Measurements from ENCODE around the gene PRDM5.

The PRDM5 gene

DNA sequence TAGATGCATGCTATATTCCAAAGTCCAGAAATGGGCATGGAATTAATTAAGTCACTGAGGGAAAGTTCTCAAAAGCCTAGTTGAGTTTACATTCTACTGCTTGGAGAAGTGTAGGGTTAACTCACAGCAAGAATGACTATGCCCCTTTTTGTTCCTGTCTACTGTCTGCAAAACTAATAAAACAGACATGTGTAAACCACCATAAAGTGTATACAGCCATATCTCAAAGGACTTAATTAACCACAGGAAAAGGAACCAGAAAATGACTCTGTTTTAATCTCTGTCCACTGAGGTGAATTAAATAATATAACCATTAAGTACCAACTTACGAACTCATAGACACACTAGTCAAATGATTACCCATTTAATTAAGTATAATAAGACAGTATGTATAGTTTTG is 84.9 kb downstream of the PRDM5 start:
- ATAC-seq (replicated peaks), result no peak
- Mint-ChIP-seq H3K27ac (no peak overlapping the region), H3K36me3 (no peaks in the 10 kb centered on the region), H3K4me1 (no peaks in the 10 kb centered on the region), H3K27me3 (no peaks in the 10 kb centered on the region), H3K4me3 (no peak overlapping the region), H3K9me3 (peaks cover 2 to 8% of the 10 kb centered on the region in 2 donors)
- no peak for DNase-seq

DNA sequence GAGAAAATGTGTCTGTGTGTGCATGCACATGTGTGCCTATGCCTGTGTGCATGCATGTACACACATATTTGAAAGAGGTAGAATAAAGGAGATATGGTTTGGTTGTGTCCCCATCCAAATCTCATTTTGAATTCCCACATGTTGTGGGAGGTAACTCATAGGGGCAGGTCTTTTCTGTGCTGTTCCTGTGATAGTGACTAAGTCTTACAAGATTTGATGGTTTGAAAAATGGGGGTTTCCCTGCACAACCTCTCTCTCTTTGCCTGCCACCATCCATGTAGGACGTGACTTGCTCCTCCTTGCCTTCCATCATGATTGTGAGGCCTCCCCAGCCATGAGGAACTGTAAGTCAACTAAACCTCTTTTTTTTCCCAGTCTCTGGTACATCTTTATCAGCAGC is 87.2 kb downstream of the PRDM5 start:
- H3K4me1 Mint-ChIP-seq, result no peaks in the 10 kb centered on the region
- no peak overlapping the region for H3K27ac Mint-ChIP-seq
- ATAC-seq (replicated peaks) (no peak), DNase-seq (no peak)
- no peaks in the 10 kb centered on the region for H3K27me3 Mint-ChIP-seq
- H3K4me3 Mint-ChIP-seq, result no peak overlapping the region
- H3K36me3 Mint-ChIP-seq, result no peaks in the 10 kb centered on the region
- H3K9me3 Mint-ChIP-seq, result peaks cover 2 to 8% of the 10 kb centered on the region in 2 donors

DNA sequence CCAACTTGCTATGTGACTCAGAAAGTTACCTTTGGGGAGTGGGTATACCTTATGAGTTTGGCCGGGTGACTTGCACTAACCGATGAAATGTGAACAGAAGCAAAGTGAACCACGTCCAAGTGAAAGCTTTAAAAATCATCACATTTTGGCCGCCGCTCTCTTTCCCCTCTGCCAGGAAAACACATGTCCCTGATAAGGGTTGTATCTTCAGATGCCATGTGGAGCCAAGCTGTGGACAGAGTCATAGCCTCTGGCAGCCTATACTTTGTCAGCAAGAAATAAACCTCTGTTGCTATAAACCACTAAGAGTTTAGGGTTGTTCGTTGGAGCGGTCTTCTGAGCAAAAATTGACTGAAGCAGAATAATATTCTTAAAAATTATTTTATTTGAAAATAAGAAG is 92.3 kb downstream of the PRDM5 start:
- H3K27ac Mint-ChIP-seq, result no peak overlapping the region
- no peaks in the 10 kb centered on the region for H3K4me1 Mint-ChIP-seq
- no peaks in the 10 kb centered on the region for H3K27me3 Mint-ChIP-seq
- H3K36me3 Mint-ChIP-seq, result no peaks in the 10 kb centered on the region
- no peak for DNase-seq
- H3K4me3 Mint-ChIP-seq, result no peak overlapping the region
- H3K9me3 Mint-ChIP-seq, result peaks cover 1 to 7% of the 10 kb centered on the region in 2 donors
- no peak for ATAC-seq (replicated peaks)

DNA sequence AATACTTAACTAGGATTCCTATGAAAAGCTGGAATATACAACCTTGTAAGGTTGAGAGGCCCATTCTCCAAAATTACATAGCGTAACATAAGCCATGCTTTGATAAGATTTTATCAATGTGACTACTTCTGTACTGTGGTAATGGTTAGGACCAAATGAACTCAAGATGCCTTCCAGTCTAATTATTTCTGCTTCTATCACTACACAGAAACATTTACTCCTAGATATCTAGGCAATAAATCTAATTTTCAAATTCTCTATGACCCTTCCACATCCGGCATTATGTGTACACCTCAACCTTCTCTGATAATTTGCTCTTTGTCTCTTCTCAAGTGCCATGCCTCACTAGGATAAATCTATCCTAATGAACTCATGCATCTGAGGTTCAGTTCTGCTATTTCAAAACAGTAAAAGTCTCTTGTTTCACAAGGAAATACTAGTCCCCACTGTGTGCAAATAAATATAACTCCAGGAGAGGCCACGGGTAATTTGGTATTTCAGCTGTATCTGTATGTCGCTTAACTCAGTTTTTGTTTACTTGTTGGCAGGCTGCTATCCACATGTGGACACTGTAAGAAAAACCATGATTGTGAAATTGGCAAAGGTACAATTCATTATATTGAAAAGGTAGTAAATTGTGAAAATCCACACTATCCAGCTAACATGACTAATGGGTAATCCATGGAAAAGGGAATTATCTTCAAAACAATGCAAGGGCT is 93.3 kb downstream of the PRDM5 start:
- DNase-seq (no peak), ATAC-seq (replicated peaks) (no peak)
- Mint-ChIP-seq H3K27me3 (no peaks in the 10 kb centered on the region), H3K4me3 (no peak overlapping the region), H3K36me3 (no peaks in the 10 kb centered on the region), H3K27ac (no peak overlapping the region), H3K9me3 (peaks cover 1 to 7% of the 10 kb centered on the region in 2 donors), H3K4me1 (no peaks in the 10 kb centered on the region)

DNA sequence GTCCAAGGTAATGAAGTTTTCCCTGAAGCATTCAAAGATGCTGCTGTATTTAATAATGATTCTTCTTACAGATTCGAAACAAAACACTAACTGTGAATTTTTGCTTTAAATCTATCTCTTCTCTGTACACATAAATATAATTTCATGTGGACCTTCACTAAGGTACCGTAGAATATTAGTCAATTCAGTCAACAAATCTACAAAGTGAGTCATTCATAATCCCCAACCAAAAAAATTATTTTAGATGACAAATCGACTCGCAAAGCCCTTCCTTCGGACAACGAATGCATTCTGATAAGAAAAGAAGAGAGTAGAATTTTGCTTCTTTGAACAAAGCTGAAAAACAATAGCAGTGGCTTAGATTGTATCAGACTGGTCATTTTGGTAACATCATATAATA is 95.7 kb downstream of the PRDM5 start:
- Mint-ChIP-seq H3K4me1 (no peaks in the 10 kb centered on the region), H3K4me3 (no peak overlapping the region), H3K27me3 (no peaks in the 10 kb centered on the region), H3K9me3 (peaks cover 1 to 3% of the 10 kb centered on the region in 2 donors), H3K27ac (no peak overlapping the region), H3K36me3 (no peaks in the 10 kb centered on the region)
- ATAC-seq (replicated peaks) (no peak), DNase-seq (no peak)

DNA sequence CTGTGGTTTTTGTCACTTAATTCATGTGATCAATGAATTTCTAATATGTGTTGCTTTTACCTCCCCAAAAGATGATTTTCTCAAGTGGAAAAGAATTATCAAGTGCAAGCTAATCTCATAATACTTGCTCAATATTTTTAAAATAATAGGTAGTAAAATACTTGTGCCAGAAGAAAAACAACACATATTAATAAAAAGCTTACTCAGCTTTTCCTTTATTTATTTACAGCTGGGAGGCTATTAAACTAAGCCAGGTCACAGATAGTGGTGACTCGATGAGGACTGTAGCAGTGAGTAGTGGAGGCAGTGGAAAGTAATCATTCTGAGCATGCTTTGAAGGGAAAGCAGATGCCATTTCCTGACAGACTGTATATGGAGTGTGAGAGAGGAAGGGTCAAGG is 96.1 kb downstream of the PRDM5 start:
- Mint-ChIP-seq H3K9me3 (peaks cover 1 to 3% of the 10 kb centered on the region in 2 donors), H3K4me3 (no peak overlapping the region), H3K4me1 (no peaks in the 10 kb centered on the region), H3K27me3 (no peaks in the 10 kb centered on the region), H3K36me3 (no peaks in the 10 kb centered on the region), H3K27ac (no peak overlapping the region)
- no peak for ATAC-seq (replicated peaks)
- no peak for DNase-seq

DNA sequence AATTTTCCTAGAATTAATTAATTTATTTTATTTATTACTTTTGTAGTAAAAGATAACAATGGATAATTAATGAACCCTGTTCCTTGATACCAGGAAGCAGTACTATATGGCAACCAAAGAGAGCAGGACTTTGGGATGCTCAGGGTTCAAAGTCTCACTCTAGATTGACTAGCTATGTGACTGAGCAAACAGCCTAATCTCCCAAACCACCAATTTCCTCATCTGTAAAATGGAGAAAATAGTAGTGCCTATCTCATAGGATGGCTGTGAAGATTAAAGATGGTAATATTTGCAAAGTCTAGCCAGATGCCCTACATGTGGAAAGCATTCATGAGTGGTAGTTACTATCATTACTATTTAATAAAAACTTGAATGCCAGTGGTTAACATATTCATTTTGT is 97.6 kb downstream of the PRDM5 start:
- Mint-ChIP-seq H3K9me3 (peaks cover 1 to 3% of the 10 kb centered on the region in 2 donors), H3K4me1 (no peaks in the 10 kb centered on the region)

DNA sequence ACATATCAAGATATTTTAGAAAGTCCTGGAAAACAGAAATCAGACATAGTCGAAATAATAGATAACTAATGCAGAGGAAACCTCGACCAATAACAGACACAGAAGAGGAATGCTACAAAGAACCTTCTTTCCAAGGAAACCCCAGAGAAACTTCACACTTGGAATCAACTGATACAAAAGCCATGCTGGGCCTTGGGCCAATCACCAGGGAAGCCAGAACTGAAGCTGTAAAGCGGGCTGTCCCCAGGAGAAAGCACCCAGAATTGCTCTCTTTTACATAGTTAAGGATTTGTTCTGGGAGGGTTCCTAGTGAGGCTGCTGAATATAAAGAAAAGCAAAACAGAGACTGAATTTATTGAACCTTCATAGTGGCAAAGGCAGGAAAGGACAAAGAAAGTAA is 100.5 kb downstream of the PRDM5 start:
- no peak overlapping the region for H3K4me3 Mint-ChIP-seq
- no peak for ATAC-seq (replicated peaks)
- no peaks in the 10 kb centered on the region for H3K27me3 Mint-ChIP-seq
- DNase-seq, result no peak
- no peak overlapping the region for H3K27ac Mint-ChIP-seq
- H3K36me3 Mint-ChIP-seq, result no peaks in the 10 kb centered on the region
- no peaks in the 10 kb centered on the region for H3K4me1 Mint-ChIP-seq
- H3K9me3 Mint-ChIP-seq, result peaks cover 1 to 3% of the 10 kb centered on the region in 2 donors

More for the DNA sequence above, 97.6 kb downstream of the PRDM5 start:
- no peak for DNase-seq
- no peaks in the 10 kb centered on the region for H3K36me3 Mint-ChIP-seq
- H3K4me3 Mint-ChIP-seq, result no peak overlapping the region
- no peaks in the 10 kb centered on the region for H3K27me3 Mint-ChIP-seq
- no peak for ATAC-seq (replicated peaks)
- no peak overlapping the region for H3K27ac Mint-ChIP-seq

DNA sequence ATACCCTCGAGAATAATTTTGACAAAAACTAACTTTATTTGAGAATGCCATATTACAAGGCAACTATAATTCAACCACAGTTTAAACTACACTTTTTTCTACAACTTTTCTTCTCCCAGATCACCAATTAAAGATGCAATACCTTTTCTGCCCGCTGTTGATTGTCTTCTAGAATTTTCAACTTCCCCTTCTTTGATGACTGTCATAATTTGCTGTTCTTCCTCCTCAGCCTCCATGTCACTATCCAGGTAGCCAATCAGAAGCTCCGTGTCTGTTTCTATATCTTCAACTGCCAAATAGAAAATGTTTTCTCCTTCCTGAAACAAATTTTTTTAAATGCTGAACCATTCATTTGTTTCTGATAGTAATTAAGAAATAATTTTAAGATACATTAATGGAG is 101.5 kb downstream of the PRDM5 start:
- H3K4me3 Mint-ChIP-seq, result no peak overlapping the region
- peaks cover under 1 to 1% of the 10 kb centered on the region in 2 donors for H3K9me3 Mint-ChIP-seq
- H3K27me3 Mint-ChIP-seq, result peaks cover 0 to 3% of the 10 kb centered on the region in 2 donors
- no peaks in the 10 kb centered on the region for H3K36me3 Mint-ChIP-seq
- H3K27ac Mint-ChIP-seq, result no peak overlapping the region
- no peak for DNase-seq
- no peak for ATAC-seq (replicated peaks)
- H3K4me1 Mint-ChIP-seq, result no peaks in the 10 kb centered on the region

DNA sequence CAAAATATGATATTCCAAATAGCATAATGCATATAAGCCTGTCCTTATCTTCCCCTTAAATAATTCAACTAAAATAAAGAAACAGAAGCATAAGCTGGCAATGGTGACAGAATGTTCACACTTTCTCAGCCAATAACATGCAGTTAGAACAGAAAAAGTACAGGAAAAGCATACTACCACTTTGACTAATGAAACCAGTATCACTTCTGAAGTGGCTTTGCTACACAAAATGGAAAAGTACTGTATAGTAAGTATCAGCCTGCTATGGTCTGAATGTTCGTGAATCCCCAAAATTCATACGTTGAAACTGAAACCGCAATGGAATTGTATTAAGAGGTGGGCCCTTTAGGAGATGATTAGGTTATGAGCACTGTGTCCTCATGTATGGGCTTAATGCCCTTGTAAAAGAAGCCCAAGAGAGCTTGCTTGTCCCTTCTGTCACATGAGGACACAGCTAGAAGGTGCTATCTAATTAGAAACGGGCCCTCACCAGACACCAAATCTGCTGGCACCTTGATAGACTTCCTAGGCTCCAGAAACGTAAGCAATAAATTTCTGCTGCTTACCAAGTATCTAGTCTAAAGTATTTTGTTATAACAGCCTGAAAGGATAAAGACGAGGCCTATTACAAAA is 102.6 kb downstream of the PRDM5 start:
- peaks cover 0 to 1% of the 10 kb centered on the region in 2 donors for H3K9me3 Mint-ChIP-seq
- peaks cover 0 to 3% of the 10 kb centered on the region in 2 donors for H3K27me3 Mint-ChIP-seq
- H3K4me3 Mint-ChIP-seq, result no peak overlapping the region
- H3K4me1 Mint-ChIP-seq, result no peaks in the 10 kb centered on the region
- no peaks in the 10 kb centered on the region for H3K36me3 Mint-ChIP-seq
- DNase-seq (no peak), ATAC-seq (replicated peaks) (no peak)
- no peak overlapping the region for H3K27ac Mint-ChIP-seq

DNA sequence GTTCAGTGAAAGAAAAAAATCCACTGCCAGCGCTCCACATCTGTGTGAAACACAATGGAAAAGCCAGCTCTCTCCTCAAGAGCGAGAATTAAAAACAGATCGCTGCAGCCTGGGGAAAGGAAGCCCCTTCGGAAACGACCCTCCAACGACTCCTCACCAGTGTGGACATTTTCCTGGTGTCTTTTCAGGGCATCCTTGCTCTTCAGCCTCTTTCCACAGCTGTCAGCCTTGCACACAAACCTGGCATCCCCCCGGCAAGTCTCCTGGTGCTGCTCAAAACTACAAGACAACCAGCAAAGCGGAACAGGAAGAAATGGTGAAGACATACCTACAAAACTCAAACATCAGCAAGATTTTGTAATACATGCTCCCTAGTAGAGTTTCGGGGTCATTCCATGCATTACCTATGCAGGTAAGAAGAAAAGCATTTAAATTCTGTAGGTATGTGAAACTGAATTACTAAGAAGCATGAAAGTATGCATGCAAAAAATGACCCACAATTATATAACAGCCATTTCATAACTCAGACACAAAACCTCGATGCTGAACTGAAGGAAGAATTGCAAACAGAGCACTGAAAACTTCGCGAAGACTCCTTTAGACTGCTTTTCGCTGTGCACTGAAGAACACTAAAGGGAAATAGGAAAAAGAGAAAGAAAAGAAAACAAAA is 106.1 kb downstream of the PRDM5 start:
- no peak overlapping the region for H3K27ac Mint-ChIP-seq
- no peaks in the 10 kb centered on the region for H3K4me1 Mint-ChIP-seq
- peaks cover 0 to 3% of the 10 kb centered on the region in 2 donors for H3K27me3 Mint-ChIP-seq
- H3K9me3 Mint-ChIP-seq, result peaks cover 0 to 1% of the 10 kb centered on the region in 2 donors
- DNase-seq (no peak), ATAC-seq (replicated peaks) (no peak)
- no peaks in the 10 kb centered on the region for H3K36me3 Mint-ChIP-seq
- no peak overlapping the region for H3K4me3 Mint-ChIP-seq

DNA sequence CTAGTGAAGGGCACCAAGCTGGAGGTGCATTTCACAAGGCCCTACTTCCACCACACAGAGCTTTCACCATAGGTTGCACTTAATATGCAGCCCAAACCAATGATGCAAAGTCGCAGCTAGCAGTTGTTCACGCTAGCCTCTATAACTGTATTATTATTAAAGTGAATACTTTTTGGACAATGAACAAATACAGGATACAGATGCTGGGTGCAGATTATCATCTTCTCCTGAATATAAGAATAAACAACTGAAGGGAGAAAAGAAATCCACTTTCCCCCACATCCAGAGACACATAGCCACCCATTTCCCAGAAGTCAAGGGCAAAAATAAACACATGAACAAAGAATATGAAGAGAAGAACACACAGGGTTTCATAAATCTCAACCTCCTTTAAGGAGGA is 107.2 kb downstream of the PRDM5 start:
- no peaks in the 10 kb centered on the region for H3K4me1 Mint-ChIP-seq
- H3K4me3 Mint-ChIP-seq, result no peak overlapping the region
- H3K27ac Mint-ChIP-seq, result no peak overlapping the region
- H3K36me3 Mint-ChIP-seq, result no peaks in the 10 kb centered on the region
- H3K9me3 Mint-ChIP-seq, result peaks cover 0 to 1% of the 10 kb centered on the region in 2 donors
- DNase-seq (no peak), ATAC-seq (replicated peaks) (no peak)
- peaks cover 0 to 3% of the 10 kb centered on the region in 2 donors for H3K27me3 Mint-ChIP-seq

DNA sequence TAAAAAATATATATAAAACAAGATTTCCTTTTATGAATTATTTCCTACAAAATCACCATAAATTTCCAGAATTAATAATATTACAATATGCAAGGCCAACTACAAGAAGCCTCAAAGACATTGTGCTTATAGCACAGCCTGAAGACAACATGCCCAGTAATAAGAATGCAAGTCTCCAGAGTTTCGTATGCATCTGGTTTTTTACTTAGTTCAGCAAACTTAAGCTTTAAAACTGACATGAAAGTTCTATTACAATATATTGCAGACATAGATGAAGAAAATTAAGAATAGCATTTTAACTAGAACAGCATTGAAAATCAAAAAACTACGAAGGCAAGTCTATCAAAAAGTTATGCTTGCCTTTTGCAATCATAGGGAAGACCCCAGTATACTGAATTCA is 107.6 kb downstream of the PRDM5 start:
- Mint-ChIP-seq H3K4me1 (no peaks in the 10 kb centered on the region), H3K4me3 (no peak overlapping the region), H3K36me3 (no peaks in the 10 kb centered on the region), H3K27ac (no peak overlapping the region), H3K9me3 (peaks cover 0 to 1% of the 10 kb centered on the region in 2 donors), H3K27me3 (peaks cover 0 to 3% of the 10 kb centered on the region in 2 donors)
- ATAC-seq (replicated peaks), result no peak
- DNase-seq, result no peak

DNA sequence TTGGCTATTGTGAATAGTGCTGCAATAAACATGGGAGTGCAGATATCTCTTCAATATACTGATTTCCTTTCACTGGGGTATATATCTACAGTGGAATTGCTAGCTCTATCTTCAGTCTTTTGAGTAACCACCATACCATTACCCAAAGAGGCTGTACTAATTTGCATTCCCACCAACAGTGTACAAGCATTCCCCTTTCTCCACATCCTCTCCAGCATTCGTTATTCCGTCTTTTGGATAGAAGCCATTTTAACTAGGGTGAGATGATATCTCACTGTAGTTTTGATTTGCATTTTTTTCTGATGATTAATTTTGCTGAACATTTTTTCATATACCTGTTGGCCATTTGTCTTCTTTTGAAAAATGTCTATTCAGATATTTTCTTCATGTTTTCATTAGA is 110.3 kb downstream of the PRDM5 start:
- Mint-ChIP-seq H3K9me3 (peaks cover 5% of the 10 kb centered on the region in 2 donors), H3K27ac (no peak overlapping the region), H3K27me3 (peaks cover 0 to 3% of the 10 kb centered on the region in 2 donors), H3K36me3 (no peaks in the 10 kb centered on the region), H3K4me3 (no peak overlapping the region), H3K4me1 (no peaks in the 10 kb centered on the region)
- no peak for DNase-seq
- no peak for ATAC-seq (replicated peaks)

DNA sequence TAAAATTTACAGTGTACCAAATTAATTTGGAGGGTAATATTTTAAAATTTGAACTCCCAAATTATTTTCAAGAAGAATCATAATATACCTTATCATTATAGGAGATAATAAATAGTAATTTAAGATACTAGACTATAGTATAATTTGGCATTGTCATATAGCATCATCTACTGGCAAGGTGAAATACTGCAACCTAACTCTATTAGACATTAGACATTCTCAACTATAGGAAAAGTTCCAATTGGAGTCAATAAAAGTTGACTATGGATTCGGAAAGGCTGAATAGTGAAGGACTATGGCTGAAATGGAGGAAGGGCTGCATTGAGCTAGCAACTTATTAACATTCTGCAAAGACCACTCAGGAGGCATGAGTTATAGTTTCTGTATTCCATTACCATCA is 113.0 kb downstream of the PRDM5 start:
- H3K36me3 Mint-ChIP-seq, result peaks cover 0 to 3% of the 10 kb centered on the region in 2 donors
- H3K27ac Mint-ChIP-seq, result no peak overlapping the region
- no peaks in the 10 kb centered on the region for H3K4me1 Mint-ChIP-seq
- no peaks in the 10 kb centered on the region for H3K27me3 Mint-ChIP-seq
- ATAC-seq (replicated peaks) (no peak), DNase-seq (no peak)
- no peak overlapping the region for H3K4me3 Mint-ChIP-seq
- H3K9me3 Mint-ChIP-seq, result peaks cover 10 to 15% of the 10 kb centered on the region in 2 donors

Measured in stimulated activated naive B cell treated with anti-CD40 and anti-IgM and Interleukin-4, amounts not matched to agents 10 μg/mL and 1 μg/mL and 100 μg/mL, for 72 hours (primary cell).